ENCODE measurements around the gene ZNF750. TPM values are rescaled to one million over a fixed set of nuclear protein-coding genes. Genes with fewer than 3 reads are reported as not detected.

ZNF750 gene
- total and polyA plus RNA-seq, 10 of the 15 experiments (the other 5 are each of a cell fraction or from before 2014, with no cell fraction given): 0.06 TPM; not detected in 9

DNA sequence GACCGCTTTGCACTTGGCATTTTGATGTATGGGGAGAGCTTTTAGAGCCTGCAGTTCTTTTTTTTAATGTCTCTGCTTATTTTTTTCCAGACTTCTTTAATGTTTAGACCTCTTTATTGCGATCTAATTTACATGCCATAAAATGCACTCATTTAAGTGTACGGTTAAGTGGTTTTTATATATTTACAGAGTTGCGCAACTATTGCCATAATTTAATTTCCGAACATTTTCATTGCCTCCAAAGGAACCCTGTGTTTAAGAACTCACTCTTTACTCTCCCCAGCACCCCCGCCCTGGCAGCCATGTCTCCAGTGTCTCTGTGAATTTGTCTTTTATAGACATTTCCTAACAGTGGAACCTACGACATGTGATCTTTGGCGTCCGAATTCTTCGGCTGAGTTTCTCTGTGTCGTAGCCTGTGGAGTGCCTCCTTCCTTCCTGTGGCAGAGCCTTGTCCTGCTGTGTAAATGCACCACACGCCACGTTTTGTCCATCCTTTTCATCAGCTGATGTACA, 24.0 kb downstream of the ZNF750 start (continued):
- TF ChIP-seq BHLHE40 (IDR thresholded peaks at IDR 0.05; ENCODE audit: borderline replicate concordance in 1 of 2, low read depth in 2 of 2, low read length in 1 of 2): no peak
- no peak for TF ChIP-seq SREBF2 (IDR thresholded peaks at IDR 0.05; ENCODE audit: low read length)

GRCh38 chr17:82815354-82815753, 24.5 kb downstream of the ZNF750 start:
- SMC1A ChIA-PET (ENCODE audit: uncharacterized antibody, unreplicated experiment): no interaction called here
- in situ Hi-C loops (cut with MboI): no loop called here

GRCh38 chr17:82814834-82815233, 25.0 kb downstream of the ZNF750 start:
- DNase-seq (ENCODE audit: low read depth, low spot score) (no peak), FAIRE-seq (no peak), ATAC-seq (no peak)
- ChIA-PET POLR2A (no interaction called here), RAD21 (ENCODE audit: unreplicated experiment) (no interaction called here), CTCF (no interaction called here), SMC1A (ENCODE audit: uncharacterized antibody, unreplicated experiment) (no interaction called here)
- Histone ChIP-seq H2AFZ (ENCODE audit: control insufficient read depth, low read depth, low read length) (no peak overlapping the region), H3K9me3 (replicated peaks; ENCODE audit: control insufficient read depth, insufficient read depth, low read length) (no peaks in the 10 kb centered on the region), H3K27ac (ENCODE audit: control insufficient read depth, insufficient read depth) (no peak overlapping the region), H3K4me1 (ENCODE audit: control insufficient read depth, insufficient read depth, low read length) (no peaks in the 10 kb centered on the region), H3K9ac (ENCODE audit: control insufficient read depth, insufficient read depth, low read length) (no peak overlapping the region), H3K27me3 (replicated peaks in 1 of 2; ENCODE audit: control insufficient read depth in 2 of 2, insufficient read depth in 2 of 2, low read length in 1 of 2) (no peaks in the 10 kb centered on the region), H3K36me3 (ENCODE audit: control insufficient read depth in 2 of 2, insufficient read depth in 2 of 2, low read length in 1 of 2) (peaks cover 3% of the 10 kb centered on the region in 2 experiments; a peak in 2 of 4 replicates), H4K20me1 (ENCODE audit: control insufficient read depth, insufficient read depth) (no peaks in the 10 kb centered on the region), H3K79me2 (ENCODE audit: control insufficient read depth, insufficient read depth, low read length) (no peaks in the 10 kb centered on the region), H3K4me3 (no peak overlapping the region), H3K4me2 (ENCODE audit: control insufficient read depth, insufficient read depth) (no peak overlapping the region)
- intact Hi-C loops (cut with micrococcal nuclease; ENCODE audit: unreplicated experiment): no loop called here
- no TSS peak for BruUV-seq (replicated peaks)
- in situ Hi-C loops (cut with MboI): no loop called here
- 98% methylated on average over 20 of the region's 20 CpGs for WGBS (ENCODE audit: insufficient coverage, insufficient replicate concordance, low lambda C conversion rate, missing lambda C conversion rate)
- TF ChIP-seq SMAD1 (IDR thresholded peaks at IDR 0.05; ENCODE audit: low read depth, partially characterized antibody) (no peak), PBX3 (IDR thresholded peaks at IDR 0.05; ENCODE audit: insufficient replicate concordance, low read depth, low read length) (no peak), ZNF24 (IDR thresholded peaks at IDR 0.05) (no peak), FOXM1 (IDR thresholded peaks at IDR 0.05; ENCODE audit: low read depth, low read length) (no peak), SUPT20H (IDR thresholded peaks at IDR 0.05; ENCODE audit: borderline replicate concordance, control insufficient read depth, low read depth, low read length) (no peak), HDGF (IDR thresholded peaks at IDR 0.05) (no peak), NR2F1 (conservative IDR thresholded peaks at IDR 0.05) (no peak), NRF1 (conservative IDR thresholded peaks at IDR 0.05; ENCODE audit: low read depth, low read length) (no peak), CTCF (IDR thresholded peaks at IDR 0.05 in 2 of 3, conservative IDR thresholded peaks at IDR 0.05 in 1 of 3; ENCODE audit: control insufficient read depth in 2 of 3, extremely low read depth in 1 of 3, insufficient read depth in 1 of 3, low read depth in 3 of 3, low read length in 3 of 3) (no peak)

More at GRCh38 chr17:82815354-82815753, 24.5 kb downstream of the ZNF750 start:
- FAIRE-seq (no peak), ATAC-seq (no peak), DNase-seq (ENCODE audit: low read depth, low spot score) (no peak)
- H3K9me3 ChIP-seq (replicated peaks; ENCODE audit: control insufficient read depth, insufficient read depth, low read length): no peaks in the 10 kb centered on the region
- ChIA-PET RAD21 (ENCODE audit: unreplicated experiment) (no interaction called here), CTCF (no interaction called here), POLR2A (no interaction called here)
- H3K4me1 ChIP-seq (ENCODE audit: control insufficient read depth, insufficient read depth, low read length): no peaks in the 10 kb centered on the region
- H3K27me3 ChIP-seq (replicated peaks in 1 of 2; ENCODE audit: control insufficient read depth in 2 of 2, insufficient read depth in 2 of 2, low read length in 1 of 2): no peaks in the 10 kb centered on the region
- H3K36me3 ChIP-seq (ENCODE audit: control insufficient read depth in 2 of 2, insufficient read depth in 2 of 2, low read length in 1 of 2): peaks cover 3% of the 10 kb centered on the region in 2 experiments; a peak in 2 of 4 replicates
- no peak overlapping the region for H3K4me2 ChIP-seq (ENCODE audit: control insufficient read depth, insufficient read depth)
- no peaks in the 10 kb centered on the region for H4K20me1 ChIP-seq (ENCODE audit: control insufficient read depth, insufficient read depth)
- WGBS (ENCODE audit: insufficient coverage, insufficient replicate concordance, low lambda C conversion rate, missing lambda C conversion rate): 97% methylated on average over 5 of the region's 5 CpGs
- TF ChIP-seq YBX1 (IDR thresholded peaks at IDR 0.05) (no peak), SUPT20H (IDR thresholded peaks at IDR 0.05; ENCODE audit: borderline replicate concordance, control insufficient read depth, low read depth, low read length) (no peak), ZZZ3 (IDR thresholded peaks at IDR 0.05; ENCODE audit: control insufficient read depth, insufficient read length, low read depth) (no peak), PML (IDR thresholded peaks at IDR 0.05; ENCODE audit: low read length) (no peak)
- no peak overlapping the region for H3K4me3 ChIP-seq
- intact Hi-C loops (cut with micrococcal nuclease; ENCODE audit: unreplicated experiment): no loop called here
- no TSS peak for BruUV-seq (replicated peaks)
- no peaks in the 10 kb centered on the region for H3K79me2 ChIP-seq (ENCODE audit: control insufficient read depth, insufficient read depth, low read length)
- H3K27ac ChIP-seq (ENCODE audit: control insufficient read depth, insufficient read depth): no peak overlapping the region
- no peak overlapping the region for H3K9ac ChIP-seq (ENCODE audit: control insufficient read depth, insufficient read depth, low read length)
- no peak overlapping the region for H2AFZ ChIP-seq (ENCODE audit: control insufficient read depth, low read depth, low read length)
